ENCODE measurements around the gene MTRR.

Gene MTRR

GRCh38 chr5:7868773-7869473, at the start of gene MTRR, which contains the start of gene FASTKD3:
Gene MTRR (plus strand): TSS chr5:7869148. CDS start chr5:7870795, 1,647 bp downstream.
Gene FASTKD3 (minus strand): TSS chr5:7869031. CDS start chr5:7868083, 948 bp downstream.
- H3K4me3 ChIP-seq (ENCODE audit: low read depth, low read length), result peak within 1 kb of the TSS; percentile 94
- no peak for TF ChIP-seq CTCF (IDR thresholded peaks at IDR 0.05; ENCODE audit: low read depth, low read length)

- no peak for TF ChIP-seq CTCF (IDR thresholded peaks at IDR 0.05; ENCODE audit: low read depth, low read length)
These were observed 46.5 kb upstream of the MTRR start for GRCh38 chr5:7822449-7822848.

GRCh38 chr5:7823594-7823993, 45.4 kb upstream of the MTRR start:
- no peak for TF ChIP-seq CTCF (IDR thresholded peaks at IDR 0.05; ENCODE audit: low read depth, low read length)

More at GRCh38 chr5:7822449-7822848, 46.5 kb upstream of the MTRR start:
- no peak overlapping the region for H3K4me3 ChIP-seq (ENCODE audit: low read depth, low read length)

GRCh38 chr5:7824995-7825394, 44.0 kb upstream of the MTRR start:
- no peak overlapping the region for H3K4me3 ChIP-seq (ENCODE audit: low read depth, low read length)
- TF ChIP-seq CTCF (IDR thresholded peaks at IDR 0.05; ENCODE audit: low read depth, low read length), result no peak

More at GRCh38 chr5:7823594-7823993, 45.4 kb upstream of the MTRR start:
- H3K4me3 ChIP-seq (ENCODE audit: low read depth, low read length), result no peak overlapping the region

- H3K4me3 ChIP-seq (ENCODE audit: low read depth, low read length), result no peak overlapping the region
- TF ChIP-seq CTCF (IDR thresholded peaks at IDR 0.05; ENCODE audit: low read depth, low read length), result no peak
These were observed 43.3 kb upstream of the MTRR start for GRCh38 chr5:7825630-7826029.

GRCh38 chr5:7827610-7828009, 41.3 kb upstream of the MTRR start:
- no peak for TF ChIP-seq CTCF (IDR thresholded peaks at IDR 0.05; ENCODE audit: low read depth, low read length)
- no peak overlapping the region for H3K4me3 ChIP-seq (ENCODE audit: low read depth, low read length)

- no peak for TF ChIP-seq CTCF (IDR thresholded peaks at IDR 0.05; ENCODE audit: low read depth, low read length)
- H3K4me3 ChIP-seq (ENCODE audit: low read depth, low read length), result no peak overlapping the region
These were observed 40.7 kb upstream of the MTRR start for GRCh38 chr5:7828269-7828668.
